ENCODE results near the gene FARP1.
"Not testable (repeated sequence)": the region's sequence is repeated elsewhere in the genome, so short reads cannot be mapped to it uniquely, and the experiment has no call there.

Gene FARP1

GRCh38 chr13:98270819-98271218 lies 127.9 kb downstream of the FARP1 start:
- Histone ChIP-seq H3K27me3 (no peaks in the 10 kb centered on the region), H3K36me3 (no peaks in the 10 kb centered on the region), H3K4me1 (ENCODE audit: control insufficient read depth in 1 of 2, insufficient read depth in 1 of 2, low read depth in 1 of 2, low read length in 1 of 2) (no peaks in the 10 kb centered on the region), H3K9me3 (no peaks in the 10 kb centered on the region), H3K27ac (no peak overlapping the region), H3K4me3 (ENCODE audit: low read depth in 1 of 2, low read length in 1 of 2) (no peak overlapping the region)
- no peak for TF ChIP-seq CTCF (IDR thresholded peaks at IDR 0.05)

GRCh38 chr13:98271646-98272045 lies 128.8 kb downstream of the FARP1 start:
- not testable (repeated sequence) for H3K27ac ChIP-seq; H3K27me3 ChIP-seq; H3K36me3 ChIP-seq; H3K4me1 ChIP-seq (ENCODE audit: control insufficient read depth in 1 of 2, insufficient read depth in 1 of 2, low read depth in 1 of 2, low read length in 1 of 2); H3K4me3 ChIP-seq (ENCODE audit: low read depth in 1 of 2, low read length in 1 of 2); H3K9me3 ChIP-seq

- H3K36me3 ChIP-seq: no peaks in the 10 kb centered on the region
- no peaks in the 10 kb centered on the region for H3K4me1 ChIP-seq (ENCODE audit: control insufficient read depth in 1 of 2, insufficient read depth in 1 of 2, low read depth in 1 of 2, low read length in 1 of 2)
- H3K27ac ChIP-seq: no peak overlapping the region
- no peak for TF ChIP-seq CTCF (IDR thresholded peaks at IDR 0.05)
- H3K9me3 ChIP-seq: no peaks in the 10 kb centered on the region
- H3K27me3 ChIP-seq: no peaks in the 10 kb centered on the region
- no peak overlapping the region for H3K4me3 ChIP-seq (ENCODE audit: low read depth in 1 of 2, low read length in 1 of 2)
These were observed 129.7 kb downstream of the FARP1 start for GRCh38 chr13:98272549-98272948.

GRCh38 chr13:98273067-98273823 lies 130.4 kb downstream of the FARP1 start:
- Histone ChIP-seq H3K4me1 (ENCODE audit: control insufficient read depth in 1 of 2, insufficient read depth in 1 of 2, low read depth in 1 of 2, low read length in 1 of 2) (no peaks in the 10 kb centered on the region), H3K27ac (no peak overlapping the region), H3K9me3 (no peaks in the 10 kb centered on the region), H3K4me3 (ENCODE audit: low read depth in 1 of 2, low read length in 1 of 2) (no peak overlapping the region), H3K36me3 (no peaks in the 10 kb centered on the region), H3K27me3 (no peaks in the 10 kb centered on the region)
- TF ChIP-seq CTCF (IDR thresholded peaks at IDR 0.05): no peak

- Histone ChIP-seq H3K27ac (no peak overlapping the region), H3K27me3 (no peaks in the 10 kb centered on the region), H3K4me1 (ENCODE audit: control insufficient read depth in 1 of 2, insufficient read depth in 1 of 2, low read depth in 1 of 2, low read length in 1 of 2) (no peaks in the 10 kb centered on the region), H3K9me3 (no peaks in the 10 kb centered on the region), H3K4me3 (ENCODE audit: low read depth in 1 of 2, low read length in 1 of 2) (no peak overlapping the region), H3K36me3 (no peaks in the 10 kb centered on the region)
- TF ChIP-seq CTCF (IDR thresholded peaks at IDR 0.05): no peak
These were observed 131.2 kb downstream of the FARP1 start for GRCh38 chr13:98273824-98274742.

All from neutrophil (primary cell).